Liver (tissue), 9 donors: ENCODE results near the gene GABBR2. TPM values are rescaled to one million over a fixed set of nuclear protein-coding genes. Genes with fewer than 3 reads are reported as not detected.
"Not testable (repeated sequence)": the region's sequence is repeated elsewhere in the genome, so short reads cannot be mapped to it uniquely, and the experiment has no call there.

ENCODE experiments used
- DNase-seq: peaks from one replicate; pipeline ENCODE4 v3.0.0-alpha.2; 2017; ENCODE audit warnings: low spot score
- H3K27ac ChIP-seq, 2 donors: one replicate each; pipeline ENCODE4 v1.7.0; 2013; ENCODE audit warnings: inconsistent platforms in 2 of 2, low read length in 2 of 2, control low read depth in 1 of 2, low read depth in 1 of 2, mild to moderate bottlenecking in 1 of 2
- H3K27me3 ChIP-seq, 4 donors: one replicate each; pipeline versions ENCODE4 v1.6.1 to v1.7.0; 2013; ENCODE audit warnings: low read length in 3 of 4, inconsistent platforms in 1 of 4, mild to moderate bottlenecking in 1 of 4, moderate library complexity in 1 of 4; ENCODE audit not compliant: control insufficient read depth in 4 of 4, insufficient read depth in 4 of 4
- H3K36me3 ChIP-seq, 4 donors: one replicate each; pipeline versions ENCODE4 v1.6.1 to v1.7.0; 2013; ENCODE audit warnings: low read length in 3 of 4, mild to moderate bottlenecking in 3 of 4, low read depth in 1 of 4, moderate library complexity in 1 of 4; ENCODE audit not compliant: control insufficient read depth in 4 of 4, insufficient read depth in 3 of 4
- H3K4me1 ChIP-seq, 4 donors: one replicate each; pipeline versions ENCODE4 v1.6.1 to v1.7.0; 2013; ENCODE audit warnings: low read length in 3 of 4, mild to moderate bottlenecking in 3 of 4, moderate library complexity in 1 of 4; ENCODE audit not compliant: control insufficient read depth in 4 of 4, insufficient read depth in 4 of 4
- H3K4me3 ChIP-seq, 3 donors: one replicate each; pipeline versions ENCODE4 v1.6.1 to v1.7.0; 2013; ENCODE audit warnings: low read length in 3 of 3, control low read depth in 1 of 3, low read depth in 1 of 3, mild to moderate bottlenecking in 1 of 3
- H3K9ac ChIP-seq, 2 donors: one replicate each; pipeline ENCODE4 v1.7.0; 2013; ENCODE audit warnings: low read length in 2 of 2, mild to moderate bottlenecking in 2 of 2, moderate library complexity in 2 of 2, control low read depth in 1 of 2, low read depth in 1 of 2
- H3K9me3 ChIP-seq, 4 donors: one replicate each; pipeline versions ENCODE4 v1.6.1 to v1.7.0; 2013; ENCODE audit warnings: low read length in 3 of 4; ENCODE audit not compliant: control insufficient read depth in 4 of 4
- EGR1 ChIP-seq, 2 donors: IDR thresholded peaks; 2 replicates each; pipeline ENCODE4 v1.6.1; 2016 to 2018; ENCODE audit warnings: antibody characterized with exemption in 2 of 2, low read depth in 2 of 2
- FOXA1 ChIP-seq: IDR thresholded peaks from 2 replicates; pipeline ENCODE4 v1.6.1; 2016; ENCODE audit warnings: antibody characterized with exemption
- FOXA2 ChIP-seq: IDR thresholded peaks from 2 replicates; pipeline ENCODE4 v1.6.1; 2016; ENCODE audit warnings: antibody characterized with exemption
- GABPA ChIP-seq, 2 donors: IDR thresholded peaks in 1 of 2; conservative IDR thresholded peaks in 1 of 2; 2 replicates each; pipeline ENCODE4 v1.6.1; 2016; ENCODE audit warnings: antibody characterized with exemption in 2 of 2, mild to moderate bottlenecking in 1 of 2, moderate library complexity in 1 of 2
- HNF4A ChIP-seq, 2 donors: conservative IDR thresholded peaks; 2 replicates each; pipeline ENCODE4 v1.6.1; 2016; ENCODE audit warnings: antibody characterized with exemption in 2 of 2, mild to moderate bottlenecking in 2 of 2
- HNF4G ChIP-seq: IDR thresholded peaks from 2 replicates; pipeline ENCODE4 v1.6.1; 2016; ENCODE audit warnings: antibody characterized with exemption
- JUND ChIP-seq, 2 donors: IDR thresholded peaks; 2 replicates each; pipeline ENCODE4 v1.6.1; 2016; ENCODE audit warnings: antibody characterized with exemption in 2 of 2
- NR2F2 ChIP-seq: IDR thresholded peaks from 2 replicates; pipeline ENCODE4 v1.6.1; 2016; ENCODE audit warnings: antibody characterized with exemption
- RAD21 ChIP-seq, 2 donors: IDR thresholded peaks; 2 replicates each; pipeline ENCODE4 v1.6.1; 2016; ENCODE audit warnings: antibody characterized with exemption in 2 of 2, mild to moderate bottlenecking in 2 of 2
- RXRA ChIP-seq, 2 donors: IDR thresholded peaks; 2 replicates each; pipeline ENCODE4 v1.6.1; 2017 to 2018; ENCODE audit warnings: antibody characterized with exemption in 2 of 2, mild to moderate bottlenecking in 1 of 2
- SP1 ChIP-seq: IDR thresholded peaks from 2 replicates; pipeline ENCODE4 v1.6.1; 2018; ENCODE audit warnings: antibody characterized with exemption, mild to moderate bottlenecking
- TAF1 ChIP-seq: conservative IDR thresholded peaks from 2 replicates; pipeline ENCODE4 v1.6.1; 2016; ENCODE audit warnings: antibody characterized with exemption, mild to moderate bottlenecking
- YY1 ChIP-seq: IDR thresholded peaks from 2 replicates; pipeline ENCODE4 v1.6.1; 2016; ENCODE audit warnings: antibody characterized with exemption, mild to moderate bottlenecking
- WGBS: extraction: QIAGEN DNeasy Blood & Tissue Kit; methylation state at CpG from one replicate; pipeline ENCODE4 v1.1.7; 2013; 5-methylcytosine and 5-hydroxymethylcytosine counted together
- polyA plus RNA-seq, 2 donors: library from polyadenylated mRNA; stranded (reverse) in 1 of 2; unstranded in 1 of 2; fragments of 200-250 nt in 1 of 2; fragments of >200 nt in 1 of 2; fragmentation: Nextera tagmentation in 1 of 2; extraction: Ambion mirVana in 1 of 2; gene quantifications; one replicate each; pipeline versions ENCODE4 v1.2.1 to v1.2.3, GENCODE V29; 2013 to 2015
- total RNA-seq, 2 donors: library from RNA; depleted of rRNA; stranded (reverse); fragments of >200 nt; gene quantifications; one replicate each; pipeline ENCODE4 v1.2.3, GENCODE V29; 2014
- TF ChIP-seq, protein P1 (sequence below): IDR thresholded peaks from 2 replicates; pipeline ENCODE4 v1.6.1; 2016; ENCODE audit warnings: antibody characterized with exemption, mild to moderate bottlenecking
- TF ChIP-seq, protein P2 (sequence below): IDR thresholded peaks from 2 replicates; pipeline ENCODE4 v1.6.1; 2016; ENCODE audit warnings: antibody characterized with exemption
- TF ChIP-seq, protein P3 (sequence below): IDR thresholded peaks from 2 replicates; pipeline ENCODE4 v1.6.1; 2016; ENCODE audit warnings: antibody characterized with exemption
- TF ChIP-seq, protein P4 (sequence below): IDR thresholded peaks from 2 replicates; pipeline ENCODE4 v1.6.1; 2016; ENCODE audit warnings: antibody characterized with exemption
- TF ChIP-seq, protein P5 (sequence below): fragments of 150-350 bp; IDR thresholded peaks from 2 replicates; pipeline ENCODE4 v1.5.1; 2017; ENCODE audit warnings: improper control_type of control experiment, low read depth, low read length; ENCODE audit not compliant: missing input control
- donor health status: healthy.
- donor health status: healthy.
- donor health status: healthy.
- donor health status: healthy.
- donor health status: healthy.

GABBR2 gene
- total and polyA plus RNA-seq, 4 donors, result 0.03 to 0.23 (median 0.08) TPM; not detected in 1

DNA sequence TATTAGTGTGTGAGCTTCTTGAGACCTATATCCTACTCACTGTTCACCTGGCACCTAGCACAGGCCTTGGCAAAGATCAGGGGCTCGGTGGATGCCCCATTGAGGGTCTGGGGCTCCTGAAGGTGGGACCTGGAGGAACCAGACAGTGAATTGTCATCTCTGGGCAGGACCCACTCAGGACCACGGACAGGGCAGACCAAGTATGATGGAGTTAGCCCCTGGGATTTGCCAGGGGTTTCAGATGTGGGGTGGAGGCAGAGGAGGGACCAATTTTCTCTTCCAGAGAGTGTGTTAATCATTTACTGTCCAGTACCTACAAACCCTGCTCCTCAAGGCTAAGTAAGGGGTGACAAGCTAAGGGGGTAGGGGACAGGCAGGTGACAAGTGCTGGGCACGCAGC is 424.0 kb downstream of the GABBR2 start:
- H3K27ac ChIP-seq, result no peak overlapping the region
- H3K9ac ChIP-seq, result no peak overlapping the region
- H3K4me1 ChIP-seq, result no peaks in the 10 kb centered on the region
- no peaks in the 10 kb centered on the region for H3K36me3 ChIP-seq
- WGBS, result 75% methylated on average over 3 of the region's 3 CpGs
- no peak for DNase-seq
- TF ChIP-seq TAF1, result no peak
- TF ChIP-seq, protein P1, sequence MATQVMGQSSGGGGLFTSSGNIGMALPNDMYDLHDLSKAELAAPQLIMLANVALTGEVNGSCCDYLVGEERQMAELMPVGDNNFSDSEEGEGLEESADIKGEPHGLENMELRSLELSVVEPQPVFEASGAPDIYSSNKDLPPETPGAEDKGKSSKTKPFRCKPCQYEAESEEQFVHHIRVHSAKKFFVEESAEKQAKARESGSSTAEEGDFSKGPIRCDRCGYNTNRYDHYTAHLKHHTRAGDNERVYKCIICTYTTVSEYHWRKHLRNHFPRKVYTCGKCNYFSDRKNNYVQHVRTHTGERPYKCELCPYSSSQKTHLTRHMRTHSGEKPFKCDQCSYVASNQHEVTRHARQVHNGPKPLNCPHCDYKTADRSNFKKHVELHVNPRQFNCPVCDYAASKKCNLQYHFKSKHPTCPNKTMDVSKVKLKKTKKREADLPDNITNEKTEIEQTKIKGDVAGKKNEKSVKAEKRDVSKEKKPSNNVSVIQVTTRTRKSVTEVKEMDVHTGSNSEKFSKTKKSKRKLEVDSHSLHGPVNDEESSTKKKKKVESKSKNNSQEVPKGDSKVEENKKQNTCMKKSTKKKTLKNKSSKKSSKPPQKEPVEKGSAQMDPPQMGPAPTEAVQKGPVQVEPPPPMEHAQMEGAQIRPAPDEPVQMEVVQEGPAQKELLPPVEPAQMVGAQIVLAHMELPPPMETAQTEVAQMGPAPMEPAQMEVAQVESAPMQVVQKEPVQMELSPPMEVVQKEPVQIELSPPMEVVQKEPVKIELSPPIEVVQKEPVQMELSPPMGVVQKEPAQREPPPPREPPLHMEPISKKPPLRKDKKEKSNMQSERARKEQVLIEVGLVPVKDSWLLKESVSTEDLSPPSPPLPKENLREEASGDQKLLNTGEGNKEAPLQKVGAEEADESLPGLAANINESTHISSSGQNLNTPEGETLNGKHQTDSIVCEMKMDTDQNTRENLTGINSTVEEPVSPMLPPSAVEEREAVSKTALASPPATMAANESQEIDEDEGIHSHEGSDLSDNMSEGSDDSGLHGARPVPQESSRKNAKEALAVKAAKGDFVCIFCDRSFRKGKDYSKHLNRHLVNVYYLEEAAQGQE, result no peak
- no peak for TF ChIP-seq HNF4A (conservative IDR thresholded peaks at IDR 0.05)
- TF ChIP-seq HNF4G, result no peak
- TF ChIP-seq FOXA2, result no peak
- TF ChIP-seq, protein P2, sequence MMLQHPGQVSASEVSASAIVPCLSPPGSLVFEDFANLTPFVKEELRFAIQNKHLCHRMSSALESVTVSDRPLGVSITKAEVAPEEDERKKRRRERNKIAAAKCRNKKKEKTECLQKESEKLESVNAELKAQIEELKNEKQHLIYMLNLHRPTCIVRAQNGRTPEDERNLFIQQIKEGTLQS, result no peak
- TF ChIP-seq, protein P3, sequence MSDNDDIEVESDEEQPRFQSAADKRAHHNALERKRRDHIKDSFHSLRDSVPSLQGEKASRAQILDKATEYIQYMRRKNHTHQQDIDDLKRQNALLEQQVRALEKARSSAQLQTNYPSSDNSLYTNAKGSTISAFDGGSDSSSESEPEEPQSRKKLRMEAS, result no peak
- TF ChIP-seq FOXA1, result no peak
- no peak for TF ChIP-seq SP1
- TF ChIP-seq JUND (IDR thresholded peaks at IDR 0.05), result no peak
- no peak for TF ChIP-seq RXRA (IDR thresholded peaks at IDR 0.05)
- TF ChIP-seq RAD21 (IDR thresholded peaks at IDR 0.05), result no peak
- TF ChIP-seq, protein P4, sequence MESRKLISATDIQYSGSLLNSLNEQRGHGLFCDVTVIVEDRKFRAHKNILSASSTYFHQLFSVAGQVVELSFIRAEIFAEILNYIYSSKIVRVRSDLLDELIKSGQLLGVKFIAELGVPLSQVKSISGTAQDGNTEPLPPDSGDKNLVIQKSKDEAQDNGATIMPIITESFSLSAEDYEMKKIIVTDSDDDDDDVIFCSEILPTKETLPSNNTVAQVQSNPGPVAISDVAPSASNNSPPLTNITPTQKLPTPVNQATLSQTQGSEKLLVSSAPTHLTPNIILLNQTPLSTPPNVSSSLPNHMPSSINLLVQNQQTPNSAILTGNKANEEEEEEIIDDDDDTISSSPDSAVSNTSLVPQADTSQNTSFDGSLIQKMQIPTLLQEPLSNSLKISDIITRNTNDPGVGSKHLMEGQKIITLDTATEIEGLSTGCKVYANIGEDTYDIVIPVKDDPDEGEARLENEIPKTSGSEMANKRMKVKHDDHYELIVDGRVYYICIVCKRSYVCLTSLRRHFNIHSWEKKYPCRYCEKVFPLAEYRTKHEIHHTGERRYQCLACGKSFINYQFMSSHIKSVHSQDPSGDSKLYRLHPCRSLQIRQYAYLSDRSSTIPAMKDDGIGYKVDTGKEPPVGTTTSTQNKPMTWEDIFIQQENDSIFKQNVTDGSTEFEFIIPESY, result no peak
- TF ChIP-seq NR2F2, result no peak
- TF ChIP-seq, protein P5, sequence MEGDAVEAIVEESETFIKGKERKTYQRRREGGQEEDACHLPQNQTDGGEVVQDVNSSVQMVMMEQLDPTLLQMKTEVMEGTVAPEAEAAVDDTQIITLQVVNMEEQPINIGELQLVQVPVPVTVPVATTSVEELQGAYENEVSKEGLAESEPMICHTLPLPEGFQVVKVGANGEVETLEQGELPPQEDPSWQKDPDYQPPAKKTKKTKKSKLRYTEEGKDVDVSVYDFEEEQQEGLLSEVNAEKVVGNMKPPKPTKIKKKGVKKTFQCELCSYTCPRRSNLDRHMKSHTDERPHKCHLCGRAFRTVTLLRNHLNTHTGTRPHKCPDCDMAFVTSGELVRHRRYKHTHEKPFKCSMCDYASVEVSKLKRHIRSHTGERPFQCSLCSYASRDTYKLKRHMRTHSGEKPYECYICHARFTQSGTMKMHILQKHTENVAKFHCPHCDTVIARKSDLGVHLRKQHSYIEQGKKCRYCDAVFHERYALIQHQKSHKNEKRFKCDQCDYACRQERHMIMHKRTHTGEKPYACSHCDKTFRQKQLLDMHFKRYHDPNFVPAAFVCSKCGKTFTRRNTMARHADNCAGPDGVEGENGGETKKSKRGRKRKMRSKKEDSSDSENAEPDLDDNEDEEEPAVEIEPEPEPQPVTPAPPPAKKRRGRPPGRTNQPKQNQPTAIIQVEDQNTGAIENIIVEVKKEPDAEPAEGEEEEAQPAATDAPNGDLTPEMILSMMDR, result no peak
- no peak for TF ChIP-seq YY1
- TF ChIP-seq EGR1 (IDR thresholded peaks at IDR 0.05; ENCODE audit: low read depth in 2 of 2), result no peak
- TF ChIP-seq GABPA (IDR thresholded peaks at IDR 0.05 in 1 of 2, conservative IDR thresholded peaks at IDR 0.05 in 1 of 2), result no peak
- no peak overlapping the region for H3K4me3 ChIP-seq
- peaks cover 0 to 2% (median 0%) of the 10 kb centered on the region in 4 donors for H3K27me3 ChIP-seq
- no peaks in the 10 kb centered on the region for H3K9me3 ChIP-seq

DNA sequence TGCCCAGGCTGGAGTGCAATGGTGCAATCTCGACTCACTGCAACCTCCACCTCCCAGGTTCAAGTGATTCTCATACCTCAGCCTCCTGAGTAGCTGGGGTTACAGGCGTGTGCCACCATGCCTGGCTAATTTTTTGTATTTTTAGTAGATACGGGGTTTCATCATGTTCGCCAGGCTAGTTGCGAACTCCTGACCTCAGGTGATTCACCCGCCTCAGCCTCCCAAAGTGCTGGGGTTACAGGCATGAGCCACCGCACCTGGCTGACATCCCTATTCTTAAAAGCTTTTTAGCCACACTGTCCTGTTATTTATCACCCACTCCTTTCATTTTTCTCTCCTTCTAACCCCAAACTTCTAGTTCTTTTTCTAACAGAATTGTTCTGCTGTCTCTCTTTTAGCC is 425.6 kb downstream of the GABBR2 start:
- DNase-seq, H3K36me3 ChIP-seq, H3K27me3 ChIP-seq, H3K27ac ChIP-seq, H3K9ac ChIP-seq, H3K4me3 ChIP-seq, H3K9me3 ChIP-seq, H3K4me1 ChIP-seq: not testable (repeated sequence)
- WGBS, result 86% methylated on average over 7 of the region's 7 CpGs
